Measurements from ENCODE around the gene DUSP22. TPM values are rescaled to one million over a fixed set of nuclear protein-coding genes. Genes with fewer than 3 reads are reported as not detected.
"Not testable (repeated sequence)": the region's sequence is repeated elsewhere in the genome, so short reads cannot be mapped to it uniquely, and the experiment has no call there.

The DUSP22 gene
- total RNA-seq, 1 experiment from 2014 or later, result 30.7 TPM

DNA sequence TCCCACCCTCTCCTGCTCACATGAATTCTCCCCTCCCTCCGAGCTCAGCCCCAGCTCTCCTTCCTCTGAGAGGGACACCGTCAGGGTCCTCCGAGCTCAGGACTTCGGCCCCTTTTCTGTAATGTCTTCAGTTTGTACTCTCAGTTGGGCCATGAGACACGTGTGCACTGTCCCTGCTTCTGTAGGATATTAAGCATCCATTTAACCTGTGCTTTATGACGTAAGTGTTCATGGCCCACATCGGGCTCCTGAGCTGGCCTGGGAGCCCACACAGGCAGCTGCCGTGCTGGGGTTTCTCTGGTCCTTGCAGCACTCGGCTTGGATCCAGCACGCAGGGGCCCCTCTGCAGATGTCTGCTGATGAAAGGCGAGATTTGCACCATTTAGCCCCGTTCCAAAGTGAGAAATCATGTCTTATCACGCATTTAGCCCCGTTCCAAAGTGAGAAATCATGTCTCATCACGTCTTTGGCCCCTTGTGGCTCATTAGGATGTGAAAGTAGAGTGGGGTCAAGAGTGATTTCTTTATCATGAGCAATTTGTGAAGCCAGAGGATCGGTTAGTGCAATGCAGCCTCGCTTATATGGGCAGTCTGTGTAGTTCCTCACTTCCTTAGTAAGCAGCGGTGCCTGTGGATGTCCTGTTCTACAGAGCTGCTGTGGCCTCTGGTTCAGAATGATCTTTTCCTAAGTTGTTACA, 25.3 kb downstream of the DUSP22 start:
- Histone ChIP-seq H3K4me3 (ENCODE audit: insufficient read depth, low read depth, low read length) (no peak overlapping the region), H3K36me3 (replicated peaks; ENCODE audit: control insufficient read depth, insufficient read depth, low read length) (no peaks in the 10 kb centered on the region), H3K27me3 (ENCODE audit: control insufficient read depth, insufficient read depth, low read length) (no peaks in the 10 kb centered on the region)
- DNase-seq, result no peak

DNA sequence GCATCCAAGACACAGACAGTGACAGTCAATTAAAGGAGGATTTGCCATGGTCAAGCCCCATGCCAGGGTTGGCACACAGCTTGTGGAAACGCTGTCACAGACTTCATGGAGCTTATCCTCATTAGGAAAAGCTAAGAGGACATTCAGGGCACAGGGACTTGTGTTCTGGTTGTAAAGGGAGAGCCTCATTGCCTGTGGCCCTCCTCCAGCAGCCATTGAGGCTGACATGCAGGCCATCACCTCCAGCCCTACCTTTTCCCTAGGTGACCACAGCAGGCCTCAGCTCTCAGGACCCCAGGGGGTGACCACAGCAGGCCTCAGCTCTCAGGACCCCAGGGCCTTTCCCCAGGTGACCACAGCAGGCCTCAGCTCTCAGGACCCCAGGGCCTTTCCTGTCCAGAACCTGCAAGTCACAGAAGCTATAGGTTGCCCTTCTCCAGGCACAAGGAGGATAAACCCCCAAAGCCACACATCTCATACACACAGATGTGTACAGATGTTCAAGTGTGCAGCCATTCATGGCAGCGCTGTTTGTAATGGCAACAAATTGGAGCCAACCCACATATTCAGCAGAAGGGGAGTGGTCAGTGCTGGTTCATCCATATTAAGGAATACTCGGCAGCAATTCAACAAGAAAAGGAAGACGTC, 26.1 kb downstream of the DUSP22 start:
- Histone ChIP-seq H3K4me3 (ENCODE audit: insufficient read depth, low read depth, low read length) (no peak overlapping the region), H3K36me3 (replicated peaks; ENCODE audit: control insufficient read depth, insufficient read depth, low read length) (no peaks in the 10 kb centered on the region), H3K27me3 (ENCODE audit: control insufficient read depth, insufficient read depth, low read length) (no peaks in the 10 kb centered on the region)

DNA sequence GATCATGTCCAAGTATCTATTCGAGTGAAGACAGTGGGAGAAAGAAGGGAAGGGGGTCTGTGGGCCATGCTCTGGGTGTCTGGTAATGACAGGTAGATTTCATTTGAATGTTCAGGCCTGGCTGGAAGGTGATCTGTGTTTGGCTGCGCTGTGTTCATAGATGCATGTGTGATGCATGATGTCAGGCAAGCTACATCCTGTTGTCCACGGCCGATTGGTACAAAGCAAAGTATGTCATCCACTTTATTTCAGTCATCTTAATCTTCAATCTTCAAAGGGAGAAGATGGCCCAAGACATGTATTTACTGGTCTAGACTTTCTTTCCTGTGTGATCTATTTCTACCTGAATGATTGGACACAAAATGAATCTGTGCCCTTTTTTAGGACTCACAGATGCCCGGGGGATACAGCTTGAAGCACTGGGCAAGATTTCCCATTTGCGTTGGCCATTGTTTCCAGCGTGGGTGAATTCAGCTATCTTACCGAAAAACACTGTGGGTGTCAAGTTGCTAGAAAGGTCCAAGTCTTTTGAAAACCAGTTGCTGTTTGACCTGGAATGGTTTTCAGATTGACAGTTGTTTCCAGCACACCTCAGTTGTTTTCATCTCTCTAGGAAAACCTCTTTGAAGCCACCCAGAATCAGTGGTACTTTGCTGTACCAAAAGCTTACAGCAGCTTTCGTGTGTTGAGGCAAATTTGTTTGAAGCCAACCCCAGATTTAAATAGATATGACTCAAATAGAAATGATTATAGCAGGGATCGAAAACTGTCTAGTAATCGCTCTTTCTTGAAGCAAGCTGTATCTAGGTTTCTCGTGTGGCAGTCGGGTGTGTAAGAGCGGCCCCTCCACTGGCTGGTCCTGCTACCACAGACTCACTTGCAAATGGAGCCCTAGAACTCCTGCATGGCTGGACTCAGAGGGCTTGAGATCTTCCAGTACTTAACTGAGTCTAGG, 27.2 kb downstream of the DUSP22 start:
- H3K27me3 ChIP-seq (ENCODE audit: control insufficient read depth, insufficient read depth, low read length), result no peaks in the 10 kb centered on the region
- H3K36me3 ChIP-seq (replicated peaks; ENCODE audit: control insufficient read depth, insufficient read depth, low read length), result no peaks in the 10 kb centered on the region

More for the DNA sequence above, 26.1 kb downstream of the DUSP22 start:
- no peak for DNase-seq

DNA sequence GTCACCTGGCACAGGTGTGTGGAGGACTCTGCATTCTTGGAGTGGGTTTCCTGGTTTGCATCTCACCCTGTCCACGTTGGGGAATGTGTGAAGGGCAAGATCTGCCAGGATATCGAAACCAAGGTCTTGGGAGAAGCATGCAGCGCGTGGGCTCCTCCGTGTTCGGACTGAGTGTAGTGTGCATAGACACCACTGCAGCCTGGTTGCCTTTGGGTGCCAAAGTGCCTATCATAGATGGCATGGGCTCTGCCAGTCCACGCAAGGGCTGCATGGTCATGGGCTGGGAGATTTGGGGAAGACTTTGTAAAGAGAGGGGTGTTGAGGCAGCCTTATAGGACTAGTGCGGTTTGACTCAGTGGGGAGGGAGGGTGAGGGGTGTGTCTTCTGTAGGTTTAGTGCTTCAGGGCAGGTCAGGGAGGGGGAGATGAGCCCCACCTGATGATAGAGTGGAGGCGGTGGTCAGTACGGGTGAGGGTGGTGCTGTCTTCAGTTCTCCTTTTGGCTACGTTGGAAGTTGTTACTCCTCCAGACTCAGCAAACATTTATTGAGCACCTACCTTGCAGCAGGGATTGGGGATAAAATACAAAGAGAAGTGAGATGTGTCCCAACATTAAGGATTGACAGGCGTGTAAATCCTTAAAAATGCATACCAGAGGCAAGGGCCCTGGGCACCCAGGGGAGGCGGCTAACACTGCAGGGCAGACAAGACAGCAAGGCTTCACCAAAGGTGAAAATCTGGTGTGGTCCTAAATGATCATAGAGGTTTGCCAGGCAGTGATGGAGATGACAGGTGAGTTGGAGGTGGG, 28.3 kb downstream of the DUSP22 start:
- Histone ChIP-seq H3K36me3 (replicated peaks; ENCODE audit: control insufficient read depth, insufficient read depth, low read length) (no peaks in the 10 kb centered on the region), H3K27me3 (ENCODE audit: control insufficient read depth, insufficient read depth, low read length) (no peaks in the 10 kb centered on the region), H3K4me3 (ENCODE audit: insufficient read depth, low read depth, low read length) (no peak overlapping the region)
- no peak for DNase-seq

More for the DNA sequence above, 27.2 kb downstream of the DUSP22 start:
- H3K4me3 ChIP-seq (ENCODE audit: insufficient read depth, low read depth, low read length), result no peak overlapping the region
- no peak for DNase-seq

DNA sequence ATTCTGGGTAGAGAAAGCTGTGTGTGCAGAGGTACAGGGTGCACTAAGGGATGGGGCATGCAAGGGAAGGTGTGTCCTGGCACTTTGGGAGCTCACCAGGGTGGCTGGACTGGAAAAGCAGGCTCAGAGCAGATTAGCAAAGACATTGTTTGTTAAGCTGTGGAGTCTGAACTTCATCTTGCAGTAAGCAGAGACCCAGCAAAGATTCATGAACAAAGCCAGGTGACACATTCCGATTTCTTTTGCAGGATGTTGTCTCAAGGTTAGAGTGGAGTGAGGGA, 28.8 kb downstream of the DUSP22 start:
- DNase-seq, result no peak

DNA sequence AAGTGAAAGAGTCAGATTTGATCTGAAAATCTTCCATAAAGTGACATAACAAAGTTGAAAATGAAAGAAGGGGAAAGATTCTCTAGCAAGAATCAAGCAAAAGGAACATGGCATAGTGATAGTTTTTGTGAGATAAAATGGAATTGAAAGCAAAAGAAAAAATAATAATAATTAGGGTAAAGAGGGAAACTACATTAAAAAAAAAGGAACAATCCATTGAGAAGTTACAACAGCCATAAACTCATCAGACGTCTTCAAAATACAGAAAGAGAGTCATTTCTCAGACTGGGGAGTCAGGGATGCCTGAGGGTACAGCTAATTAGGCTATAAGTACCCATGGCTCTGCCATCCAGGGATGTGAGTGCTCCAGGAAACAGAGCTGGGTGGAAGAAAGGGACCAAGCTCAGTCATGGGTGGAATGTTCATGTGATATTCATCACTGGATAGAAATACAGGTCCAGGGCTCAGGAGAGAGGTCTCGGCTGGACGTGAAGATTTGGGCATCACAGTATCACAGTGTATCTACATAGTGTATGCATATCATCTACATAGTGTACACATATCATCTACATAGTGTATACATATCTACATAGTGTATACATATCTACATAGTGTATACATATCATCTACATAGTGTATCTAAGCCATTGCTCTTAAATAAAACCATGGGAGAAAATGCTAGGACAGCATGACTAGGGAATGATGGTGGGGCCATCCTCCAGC, 29.4 kb downstream of the DUSP22 start:
- no peaks in the 10 kb centered on the region for H3K36me3 ChIP-seq (replicated peaks; ENCODE audit: control insufficient read depth, insufficient read depth, low read length)
- no peaks in the 10 kb centered on the region for H3K27me3 ChIP-seq (ENCODE audit: control insufficient read depth, insufficient read depth, low read length)
- DNase-seq, result no peak
- H3K4me3 ChIP-seq (ENCODE audit: insufficient read depth, low read depth, low read length), result no peak overlapping the region

More for the DNA sequence above, 28.8 kb downstream of the DUSP22 start:
- Histone ChIP-seq H3K36me3 (replicated peaks; ENCODE audit: control insufficient read depth, insufficient read depth, low read length) (no peaks in the 10 kb centered on the region), H3K4me3 (ENCODE audit: insufficient read depth, low read depth, low read length) (no peak overlapping the region), H3K27me3 (ENCODE audit: control insufficient read depth, insufficient read depth, low read length) (no peaks in the 10 kb centered on the region)

DNA sequence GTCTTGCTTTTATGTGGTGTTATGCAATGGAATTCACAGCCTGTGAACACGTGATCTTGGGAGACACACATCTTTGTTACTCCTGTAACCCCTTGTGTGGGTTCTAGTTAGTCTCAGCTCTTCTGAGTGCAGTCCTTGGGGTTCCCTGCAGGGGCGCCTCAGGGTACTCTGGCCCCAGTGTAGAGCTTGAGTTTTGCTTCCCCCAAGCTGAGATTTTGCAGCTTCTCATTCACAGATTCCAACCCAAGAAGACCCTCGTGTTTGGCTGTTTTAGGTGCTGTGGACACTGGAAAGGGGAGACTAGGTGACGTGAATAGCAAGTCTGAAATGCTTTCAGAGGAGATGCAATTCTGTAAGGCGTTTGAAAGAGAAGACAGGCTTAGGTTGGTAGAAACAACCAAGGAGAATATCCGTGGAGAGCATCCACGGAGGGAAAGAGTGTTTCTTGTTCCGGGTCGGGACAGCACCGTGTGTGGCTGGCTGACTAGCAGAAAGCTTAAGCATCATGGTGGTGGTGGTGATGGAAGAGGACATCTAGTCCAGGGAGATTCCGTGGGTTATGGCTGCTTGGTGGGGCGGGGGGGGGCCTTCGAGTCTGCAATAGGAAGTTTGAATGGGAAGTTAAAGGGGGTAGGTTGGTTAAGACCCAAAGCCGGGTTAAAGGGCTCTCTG, 30.1 kb downstream of the DUSP22 start:
- no peaks in the 10 kb centered on the region; the same call in 1 of the 2 replicates for H3K36me3 ChIP-seq (replicated peaks; ENCODE audit: control insufficient read depth, insufficient read depth, low read length)
- no peak overlapping the region for H3K4me3 ChIP-seq (ENCODE audit: insufficient read depth, low read depth, low read length)
- H3K27me3 ChIP-seq (ENCODE audit: control insufficient read depth, insufficient read depth, low read length), result no peaks in the 10 kb centered on the region
- peak; percentile 69 for DNase-seq

DNA sequence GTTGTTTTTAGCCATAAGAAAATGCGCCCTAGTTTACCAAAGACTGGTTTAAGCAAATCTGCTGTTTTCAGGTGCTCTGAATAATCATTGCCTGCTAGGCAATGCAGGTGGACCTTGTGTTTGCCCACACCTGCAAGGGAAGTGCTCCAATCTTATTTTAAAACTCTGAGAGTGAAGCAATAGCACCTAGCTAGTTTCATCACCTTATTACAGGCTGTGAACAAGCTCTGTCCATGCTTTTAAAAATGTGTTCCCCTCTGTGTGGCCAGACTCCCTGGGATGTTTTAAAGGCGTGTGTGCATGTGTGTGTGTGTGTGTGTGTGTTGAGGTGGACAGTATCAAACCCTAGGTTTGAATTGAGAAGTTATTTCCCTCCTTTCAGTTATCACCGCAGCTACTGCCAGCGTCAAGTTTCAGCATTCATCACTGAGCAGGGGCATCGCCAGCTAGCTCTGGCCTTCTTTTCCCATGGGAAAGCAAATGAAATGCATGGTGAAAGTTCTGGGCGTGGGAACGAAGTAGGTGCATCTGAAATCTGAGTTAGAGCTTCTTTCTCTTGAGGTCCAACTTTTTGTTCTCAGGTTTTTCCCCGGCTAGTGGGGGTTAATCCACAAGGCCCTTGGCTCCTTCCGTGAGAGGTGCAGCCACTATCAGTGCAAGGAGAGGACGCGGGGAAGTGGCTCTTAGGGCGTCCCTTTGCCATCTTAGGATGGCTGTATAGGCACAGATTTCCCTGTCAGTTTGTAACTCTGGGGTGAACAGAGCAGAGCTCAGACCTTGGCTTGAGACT, 30.8 kb downstream of the DUSP22 start:
- H3K4me3 ChIP-seq (ENCODE audit: insufficient read depth, low read depth, low read length), result no peak overlapping the region
- DNase-seq, result no peak
- no peaks in the 10 kb centered on the region; the same call in 1 of the 2 replicates for H3K36me3 ChIP-seq (replicated peaks; ENCODE audit: control insufficient read depth, insufficient read depth, low read length)
- no peaks in the 10 kb centered on the region for H3K27me3 ChIP-seq (ENCODE audit: control insufficient read depth, insufficient read depth, low read length)

DNA sequence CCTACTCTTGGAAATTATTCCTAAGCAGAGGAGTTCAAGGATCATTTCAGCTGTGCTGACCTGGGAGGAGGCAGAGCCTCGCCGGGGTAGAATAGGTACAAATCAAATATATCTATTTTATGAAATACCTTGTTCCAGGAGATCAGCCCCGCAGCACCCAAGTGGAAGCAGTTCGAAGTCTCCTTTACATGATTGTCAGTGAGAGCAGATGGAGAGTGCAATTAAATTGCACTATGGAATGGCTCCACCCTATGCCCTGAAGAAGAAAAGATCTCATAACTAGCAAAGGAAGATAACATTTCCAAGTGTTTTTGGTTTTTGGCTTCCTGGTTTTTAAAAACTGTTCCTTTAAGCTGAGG, 31.4 kb downstream of the DUSP22 start:
- Histone ChIP-seq H3K27me3 (ENCODE audit: control insufficient read depth, insufficient read depth, low read length) (no peaks in the 10 kb centered on the region), H3K36me3 (replicated peaks; ENCODE audit: control insufficient read depth, insufficient read depth, low read length) (no peaks in the 10 kb centered on the region; the same call in 1 of the 2 replicates), H3K4me3 (ENCODE audit: insufficient read depth, low read depth, low read length) (no peak overlapping the region)
- no peak for DNase-seq

DNA sequence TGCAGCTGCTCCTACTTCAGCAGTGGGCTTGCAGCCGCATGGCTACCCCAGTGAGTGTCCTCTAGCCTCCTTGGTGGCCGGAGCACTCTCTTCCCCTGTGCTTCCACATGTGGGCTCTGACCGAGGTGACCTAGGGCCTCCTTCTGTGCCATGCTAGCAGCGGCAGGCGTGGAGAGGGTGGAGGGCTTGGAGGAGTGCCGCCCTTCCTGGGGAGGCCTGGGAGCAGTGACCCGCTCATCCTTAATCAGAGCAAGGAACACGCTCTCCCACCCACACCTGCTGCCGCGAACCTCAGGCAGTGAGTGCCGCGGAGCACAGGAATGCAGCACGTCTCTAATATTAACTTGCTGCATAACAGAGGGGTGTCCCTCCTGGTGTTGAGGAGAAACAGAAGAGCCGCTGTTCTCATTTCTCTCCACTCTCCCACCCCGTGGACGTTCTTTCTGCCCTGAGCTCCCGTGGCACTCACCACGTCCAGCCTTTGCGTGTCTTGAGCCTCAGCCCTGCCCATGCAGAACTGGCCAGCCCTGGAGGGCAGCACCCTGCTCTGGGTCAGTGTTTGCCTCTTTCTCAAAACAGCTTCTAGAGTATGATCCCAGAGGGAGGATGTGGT, 31.9 kb downstream of the DUSP22 start:
- peak; percentile 67 for DNase-seq
- H3K27me3 ChIP-seq (ENCODE audit: control insufficient read depth, insufficient read depth, low read length), result no peaks in the 10 kb centered on the region
- no peak overlapping the region for H3K4me3 ChIP-seq (ENCODE audit: insufficient read depth, low read depth, low read length)
- H3K36me3 ChIP-seq (replicated peaks; ENCODE audit: control insufficient read depth, insufficient read depth, low read length), result no peaks in the 10 kb centered on the region; the same call in 1 of the 2 replicates

DNA sequence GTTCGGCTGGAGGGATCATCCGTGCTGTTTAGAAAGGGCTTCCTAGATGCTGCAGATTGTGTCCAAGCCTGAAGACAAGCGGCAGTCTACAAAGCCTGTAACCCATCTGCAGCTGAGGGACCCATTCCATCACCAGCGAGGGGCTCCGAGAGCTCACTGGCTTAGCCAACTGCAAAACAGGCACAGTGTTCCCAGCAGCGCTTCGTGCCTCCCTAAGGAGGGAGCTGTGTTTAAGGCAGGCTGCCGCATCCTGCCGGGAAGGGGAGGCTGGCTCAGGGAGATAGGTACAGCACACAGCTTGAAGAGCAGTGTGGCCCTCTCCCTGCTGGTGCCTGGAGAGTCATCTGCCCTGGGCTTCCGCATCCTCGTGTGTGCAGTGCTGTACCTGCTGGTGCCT, 32.4 kb downstream of the DUSP22 start:
- no peak overlapping the region for H3K4me3 ChIP-seq (ENCODE audit: insufficient read depth, low read depth, low read length)
- H3K27me3 ChIP-seq (ENCODE audit: control insufficient read depth, insufficient read depth, low read length), result no peaks in the 10 kb centered on the region
- no peaks in the 10 kb centered on the region; the same call in 1 of the 2 replicates for H3K36me3 ChIP-seq (replicated peaks; ENCODE audit: control insufficient read depth, insufficient read depth, low read length)
- DNase-seq, result peak; percentile 62

DNA sequence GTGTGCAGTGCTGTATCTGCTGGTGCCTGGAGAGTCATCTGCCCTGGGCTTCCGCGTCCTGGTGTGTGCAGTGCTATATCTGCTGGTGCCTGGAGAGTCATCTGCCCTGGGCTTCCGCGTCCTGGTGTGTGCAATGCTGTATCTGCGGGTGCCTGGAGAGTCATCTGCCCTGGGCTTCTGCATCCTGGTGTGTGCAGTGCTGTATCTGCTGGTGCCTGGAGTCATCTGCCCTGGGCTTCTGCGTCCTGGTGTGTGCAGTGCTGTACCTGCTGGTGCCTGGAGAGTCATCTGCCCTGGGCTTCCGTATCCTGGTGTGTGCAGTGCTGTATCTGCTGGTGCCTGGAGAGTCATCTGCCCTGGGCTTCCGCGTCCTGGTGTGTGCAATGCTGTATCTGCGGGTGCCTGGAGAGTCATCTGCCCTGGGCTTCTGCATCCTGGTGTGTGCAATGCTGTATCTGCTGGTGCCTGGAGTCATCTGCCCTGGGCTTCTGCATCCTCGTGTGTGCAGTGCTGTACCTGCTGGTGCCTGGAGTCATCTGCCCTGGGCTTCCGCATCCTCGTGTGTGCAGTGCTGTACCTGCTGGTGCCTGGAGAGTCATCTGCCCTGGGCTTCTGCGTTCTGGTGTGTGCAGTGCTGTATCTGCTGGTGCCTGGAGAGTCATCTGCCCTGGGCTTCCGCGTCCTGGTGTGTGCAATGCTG, 33.0 kb downstream of the DUSP22 start:
- H3K36me3 ChIP-seq (replicated peaks; ENCODE audit: control insufficient read depth, insufficient read depth, low read length); H3K27me3 ChIP-seq (ENCODE audit: control insufficient read depth, insufficient read depth, low read length); H3K4me3 ChIP-seq (ENCODE audit: insufficient read depth, low read depth, low read length); DNase-seq: not testable (repeated sequence)
